ENCODE data around the gene BMPR2.

- TF ChIP-seq CTCF (IDR thresholded peaks at IDR 0.05 in 2 of 3, conservative IDR thresholded peaks at IDR 0.05 in 1 of 3; ENCODE audit: borderline replicate concordance in 1 of 3, insufficient read depth in 1 of 3, low read depth in 2 of 3, low read length in 2 of 3) (no peak), ELF1 (IDR thresholded peaks at IDR 0.05; ENCODE audit: borderline replicate concordance, low read depth) (no peak), POLR2A (IDR thresholded peaks at IDR 0.05; ENCODE audit: borderline replicate concordance, extremely low read depth, insufficient read depth, insufficient read length) (no peak), ZNF274 (IDR thresholded peaks at IDR 0.05; ENCODE audit: low read depth, low read length) (no peak), ATF3 (IDR thresholded peaks at IDR 0.05) (no peak)
These were observed 31.9 kb upstream of the BMPR2 start for GRCh38 chr2:202344178-202344577.

Measured in HCT116 (cell line).